ENCODE measurements around the gene PCDH11Y. TPM values are rescaled to one million over a fixed set of nuclear protein-coding genes. Genes with fewer than 3 reads are reported as not detected.

Gene PCDH11Y
- total RNA-seq (2022; extraction: Qiagen RNA extraction): not detected in 5 replicates

DNA sequence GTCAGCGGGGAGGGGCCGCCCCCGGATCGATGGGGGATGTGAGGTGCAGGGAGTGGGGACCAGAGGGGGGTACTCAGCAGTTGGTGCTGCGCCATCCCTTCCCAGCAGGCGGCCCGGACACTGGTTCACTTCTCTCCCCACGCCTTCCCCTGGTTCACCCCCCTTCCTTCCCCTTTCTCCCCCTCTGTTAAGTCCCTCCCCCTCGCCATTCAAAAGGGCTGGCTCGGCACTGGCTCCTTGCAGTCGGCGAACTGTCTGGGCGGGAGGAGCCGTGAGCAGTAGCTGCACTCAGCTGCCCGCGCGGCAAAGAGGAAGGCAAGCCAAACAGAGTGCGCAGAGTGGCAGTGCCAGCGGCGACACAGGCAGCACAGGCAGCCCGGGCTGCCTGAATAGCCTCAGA is at the start of gene PCDH11Y:
PCDH11Y (plus strand) TSS at position 240 of the 400 bp plus-strand sequence. CDS start 56,804 bp downstream, outside the sequence.

Measured in A549 treated with dexamethasone at 1 μM for 4 hours (cell line).